ENCODE data around the gene ZFP69.
A peak's percentile ranks its signal among the peaks of the same experiment; 100 is the strongest.

GRCh38 chr1:40532844-40533424 lies 55.8 kb downstream of the ZFP69 start:
- no peak for TF ChIP-seq EZH2phosphoT487 (conservative IDR thresholded peaks at IDR 0.05; ENCODE audit: low read length)
- TF ChIP-seq CTCF (IDR thresholded peaks at IDR 0.05; ENCODE audit: insufficient read depth, low read length, poor library complexity, severe bottlenecking), result peak; percentile 71

Data from SU-DHL-6 (cell line).